HEK293T (cell line): ENCODE data around the gene COL6A1.

Experiments used
- CTCF ChIA-PET: fragments of 350-600 bp; formaldehyde crosslinking; extraction: SDS; loops from one replicate; lab custom pipeline; 2021; ENCODE audit warnings: antibody characterized with exemption, inconsistent platforms; lab: Yijun Ruan, JAX
- POLR2A ChIA-PET: fragments of 350-600 bp; formaldehyde crosslinking; extraction: SDS; loops from one replicate; lab custom pipeline; 2020; ENCODE audit warnings: antibody characterized with exemption, inconsistent platforms; lab: Yijun Ruan, JAX
- DNase-seq: peaks from one replicate; pipeline ENCODE4 v3.0.0; 2012; ENCODE audit warnings: mixed read lengths; ENCODE audit errors: extremely low spot score
- ARNT ChIP-seq: fragments of 450-650 bp; IDR thresholded peaks from 2 replicates; pipeline ENCODE4 v1.6.1; 2017; ENCODE audit warnings: mild to moderate bottlenecking
- BHLHE40 ChIP-seq: fragments of 450-650 bp; IDR thresholded peaks from 2 replicates; pipeline ENCODE4 v1.6.1; 2016; ENCODE audit warnings: mild to moderate bottlenecking, moderate library complexity, borderline replicate concordance
- CTBP1 ChIP-seq: fragments of 450-650 bp; IDR thresholded peaks from 2 replicates; pipeline ENCODE4 v1.6.1; 2016; ENCODE audit warnings: borderline replicate concordance
- ELF4 ChIP-seq: fragments of 450-650 bp; IDR thresholded peaks from 2 replicates; pipeline ENCODE4 v1.6.1; 2017; ENCODE audit warnings: antibody characterized with exemption
- FOXA1 ChIP-seq: fragments of 450-650 bp; IDR thresholded peaks from 2 replicates; pipeline ENCODE4 v1.6.1; 2016; ENCODE audit warnings: mild to moderate bottlenecking
- FOXK2 ChIP-seq: fragments of 450-650 bp; IDR thresholded peaks from 2 replicates; pipeline ENCODE4 v1.6.1; 2016; ENCODE audit warnings: mild to moderate bottlenecking
- FOXM1 ChIP-seq: fragments of 450-650 bp; IDR thresholded peaks from 2 replicates; pipeline ENCODE4 v1.6.1; 2017; ENCODE audit warnings: mild to moderate bottlenecking, borderline replicate concordance
- HDGF ChIP-seq: fragments of 450-650 bp; IDR thresholded peaks from 2 replicates; pipeline ENCODE4 v1.6.1; 2017; ENCODE audit warnings: antibody characterized with exemption, borderline replicate concordance
- L3MBTL2 ChIP-seq: fragments of 450-650 bp; conservative IDR thresholded peaks from 2 replicates; pipeline ENCODE4 v1.6.1; 2016; ENCODE audit warnings: mild to moderate bottlenecking
- LEF1 ChIP-seq: fragments of 450-650 bp; IDR thresholded peaks from 2 replicates; pipeline ENCODE4 v1.6.1; 2017; ENCODE audit warnings: mild to moderate bottlenecking, borderline replicate concordance
- NFRKB ChIP-seq: fragments of 450-650 bp; IDR thresholded peaks from 2 replicates; pipeline ENCODE4 v1.6.1; 2016; ENCODE audit warnings: mild to moderate bottlenecking, moderate library complexity
- PKNOX1 ChIP-seq: fragments of 450-650 bp; IDR thresholded peaks from 2 replicates; pipeline ENCODE4 v1.6.1; 2016
- SP1 ChIP-seq: fragments of 450-650 bp; IDR thresholded peaks from 2 replicates; pipeline ENCODE4 v1.6.1; 2017
- SUZ12 ChIP-seq: fragments of 450-650 bp; IDR thresholded peaks from 2 replicates; pipeline ENCODE4 v1.6.1; 2016; ENCODE audit warnings: mild to moderate bottlenecking
- TARDBP ChIP-seq: fragments of 450-650 bp; IDR thresholded peaks from 2 replicates; pipeline ENCODE4 v1.6.1; 2016
- ZNF384 ChIP-seq: fragments of 450-650 bp; IDR thresholded peaks from 2 replicates; pipeline ENCODE4 v1.6.1; 2016

The COL6A1 gene

GRCh38 chr21:46021398-46021797, 39.8 kb downstream of the COL6A1 start:
- no peak for TF ChIP-seq L3MBTL2
- DNase-seq, result no peak
- POLR2A ChIA-PET, result no interaction called here
- CTCF ChIA-PET, result interaction anchor here (0.5 kb wide), 1 partner anchor 60 kb away, joined by 3 read pairs; no protein-coding TSS in a partner anchor

GRCh38 chr21:46021978-46022544, 40.5 kb downstream of the COL6A1 start:
- no peak for TF ChIP-seq PKNOX1
- no peak for DNase-seq
- CTCF ChIA-PET, result interaction anchor here (0.5 kb wide), 1 partner anchor 61 kb away, joined by 3 read pairs; no protein-coding TSS in a partner anchor
- POLR2A ChIA-PET, result no interaction called here

- CTCF ChIA-PET, result no interaction called here
- no peak for DNase-seq
- POLR2A ChIA-PET, result no interaction called here
- no peak for TF ChIP-seq BHLHE40
- TF ChIP-seq FOXA1, result no peak
- TF ChIP-seq FOXK2, result no peak
- no peak for TF ChIP-seq ZNF384
- no peak for TF ChIP-seq TARDBP
- no peak for TF ChIP-seq ELF4
- no peak for TF ChIP-seq FOXM1
- no peak for TF ChIP-seq PKNOX1
- no peak for TF ChIP-seq NFRKB
- TF ChIP-seq CTBP1, result no peak
- TF ChIP-seq LEF1, result no peak
- TF ChIP-seq ARNT, result no peak
- no peak for TF ChIP-seq SUZ12
- TF ChIP-seq SP1, result no peak
- TF ChIP-seq HDGF, result no peak
- no peak for TF ChIP-seq L3MBTL2
Measured at GRCh38 chr21:46022551-46023525, 41.3 kb downstream of the COL6A1 start.

GRCh38 chr21:46023555-46023954, 42.0 kb downstream of the COL6A1 start:
- ChIA-PET POLR2A (no interaction called here), CTCF (no interaction called here)
- no peak for TF ChIP-seq FOXK2
- no peak for TF ChIP-seq SUZ12
- DNase-seq, result no peak

- TF ChIP-seq FOXA1 (no peak), LEF1 (no peak), ELF4 (no peak), L3MBTL2 (no peak), ARNT (no peak), BHLHE40 (no peak), CTBP1 (no peak), TARDBP (no peak), ZNF384 (no peak), HDGF (no peak), FOXK2 (no peak)
- DNase-seq, result no peak
- ChIA-PET CTCF (no interaction called here), POLR2A (no interaction called here)
Measured at GRCh38 chr21:46024141-46024540, 42.6 kb downstream of the COL6A1 start.

GRCh38 chr21:46025113-46025770, 43.7 kb downstream of the COL6A1 start:
- TF ChIP-seq FOXA1 (no peak), SUZ12 (no peak)
- ChIA-PET CTCF (no interaction called here), POLR2A (no interaction called here)
- no peak for DNase-seq

- POLR2A ChIA-PET, result no interaction called here
- CTCF ChIA-PET, result no interaction called here
- DNase-seq, result no peak
- no peak for TF ChIP-seq FOXK2
- no peak for TF ChIP-seq FOXM1
- TF ChIP-seq CTBP1, result no peak
- TF ChIP-seq HDGF, result no peak
- TF ChIP-seq LEF1, result no peak
- TF ChIP-seq TARDBP, result no peak
- no peak for TF ChIP-seq ELF4
- TF ChIP-seq ZNF384, result no peak
- TF ChIP-seq L3MBTL2, result no peak
- no peak for TF ChIP-seq SUZ12
- TF ChIP-seq SP1, result no peak
- TF ChIP-seq FOXA1, result no peak
- no peak for TF ChIP-seq BHLHE40
- no peak for TF ChIP-seq NFRKB
- no peak for TF ChIP-seq ARNT
- no peak for TF ChIP-seq PKNOX1
Measured at GRCh38 chr21:46027851-46028493, 46.4 kb downstream of the COL6A1 start.
